Stomach smooth muscle (tissue), 2 donors: ENCODE results near the gene BAIAP2L2.
"Not testable (repeated sequence)": the region's sequence is repeated elsewhere in the genome, so short reads cannot be mapped to it uniquely, and the experiment has no call there.

Experiments
- H3K27ac ChIP-seq: one replicate; pipeline ENCODE4 v1.7.0; 2013; ENCODE audit warnings: mild to moderate bottlenecking, low read length, inconsistent platforms
- H3K27me3 ChIP-seq, 2 donors: one replicate each; pipeline ENCODE4 v1.7.0; 2013; ENCODE audit warnings: low read length in 2 of 2; ENCODE audit not compliant: insufficient read depth in 2 of 2, control insufficient read depth in 1 of 2
- H3K36me3 ChIP-seq, 2 donors: one replicate each; pipeline ENCODE4 v1.7.0; 2013; ENCODE audit warnings: low read length in 2 of 2; ENCODE audit not compliant: control insufficient read depth in 2 of 2, insufficient read depth in 2 of 2
- H3K4me1 ChIP-seq: one replicate; pipeline ENCODE4 v1.7.0; 2013; ENCODE audit warnings: low read length; ENCODE audit not compliant: control insufficient read depth, insufficient read depth
- H3K4me3 ChIP-seq, 2 donors: one replicate each; pipeline ENCODE4 v1.7.0; 2013; ENCODE audit warnings: low read length in 2 of 2
- H3K9ac ChIP-seq, 2 donors: one replicate each; pipeline ENCODE4 v1.7.0; 2013; ENCODE audit warnings: low read length in 2 of 2, mild to moderate bottlenecking in 1 of 2
- H3K9me3 ChIP-seq, 2 donors: one replicate each; pipeline ENCODE4 v1.7.0; 2013; ENCODE audit warnings: low read length in 2 of 2; ENCODE audit not compliant: control insufficient read depth in 2 of 2
- donor health status: healthy.
- donor health status: Pancreatic carcinoma.

BAIAP2L2 gene

DNA sequence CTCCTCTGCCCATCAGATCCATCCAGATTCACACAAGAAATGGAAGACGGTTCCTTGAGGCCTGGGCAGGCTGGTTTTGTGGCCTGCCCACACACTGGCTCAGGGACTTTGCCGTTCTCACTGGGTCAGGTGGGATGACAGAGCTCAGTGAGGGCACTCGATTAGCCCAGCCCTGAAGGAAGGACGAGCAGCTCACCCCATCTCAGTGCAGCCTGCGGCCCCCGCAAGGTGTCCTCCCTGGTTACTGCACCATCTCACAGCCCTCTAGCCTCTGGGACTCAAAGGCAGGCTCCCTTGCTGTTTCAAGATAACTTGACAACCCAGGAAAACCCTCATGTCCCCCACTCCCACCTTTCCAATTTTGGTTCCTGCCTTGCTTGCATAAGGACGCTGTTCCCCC lies 30.7 kb downstream of the BAIAP2L2 start:
- Histone ChIP-seq H3K4me1 (peaks cover 21% of the 10 kb centered on the region), H3K9ac (no peak overlapping the region), H3K27ac (no peak overlapping the region), H3K4me3 (no peak overlapping the region), H3K27me3 (peaks cover 12 to 33% of the 10 kb centered on the region in 2 donors), H3K9me3 (no peaks in the 10 kb centered on the region), H3K36me3 (peaks cover 0 to 1% of the 10 kb centered on the region in 2 donors)

DNA sequence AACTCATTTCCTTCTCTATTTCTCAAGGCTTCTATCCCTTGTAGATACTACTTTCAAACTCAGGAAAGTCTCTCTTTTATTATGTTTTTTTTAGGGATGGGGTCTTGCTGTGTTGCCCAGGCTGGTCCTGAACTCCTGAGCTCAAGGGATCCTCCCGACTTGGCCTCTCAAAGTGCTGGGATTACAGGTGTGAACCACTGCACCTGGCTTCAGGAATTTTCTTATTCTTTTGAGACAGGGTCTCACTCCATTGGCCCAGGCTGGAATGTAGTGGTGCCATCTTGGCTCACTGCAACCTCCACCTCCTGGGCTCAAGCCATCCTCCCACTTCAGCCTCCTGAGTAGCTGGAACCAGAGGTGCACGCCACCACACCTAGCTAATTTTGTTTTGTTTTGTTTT lies 31.3 kb downstream of the BAIAP2L2 start:
- not testable (repeated sequence) for H3K4me3 ChIP-seq, H3K9ac ChIP-seq, H3K9me3 ChIP-seq, H3K36me3 ChIP-seq, H3K27ac ChIP-seq
- H3K4me1 ChIP-seq, result peaks cover 21% of the 10 kb centered on the region
- H3K27me3 ChIP-seq, result peaks cover 12 to 33% of the 10 kb centered on the region in 2 donors

DNA sequence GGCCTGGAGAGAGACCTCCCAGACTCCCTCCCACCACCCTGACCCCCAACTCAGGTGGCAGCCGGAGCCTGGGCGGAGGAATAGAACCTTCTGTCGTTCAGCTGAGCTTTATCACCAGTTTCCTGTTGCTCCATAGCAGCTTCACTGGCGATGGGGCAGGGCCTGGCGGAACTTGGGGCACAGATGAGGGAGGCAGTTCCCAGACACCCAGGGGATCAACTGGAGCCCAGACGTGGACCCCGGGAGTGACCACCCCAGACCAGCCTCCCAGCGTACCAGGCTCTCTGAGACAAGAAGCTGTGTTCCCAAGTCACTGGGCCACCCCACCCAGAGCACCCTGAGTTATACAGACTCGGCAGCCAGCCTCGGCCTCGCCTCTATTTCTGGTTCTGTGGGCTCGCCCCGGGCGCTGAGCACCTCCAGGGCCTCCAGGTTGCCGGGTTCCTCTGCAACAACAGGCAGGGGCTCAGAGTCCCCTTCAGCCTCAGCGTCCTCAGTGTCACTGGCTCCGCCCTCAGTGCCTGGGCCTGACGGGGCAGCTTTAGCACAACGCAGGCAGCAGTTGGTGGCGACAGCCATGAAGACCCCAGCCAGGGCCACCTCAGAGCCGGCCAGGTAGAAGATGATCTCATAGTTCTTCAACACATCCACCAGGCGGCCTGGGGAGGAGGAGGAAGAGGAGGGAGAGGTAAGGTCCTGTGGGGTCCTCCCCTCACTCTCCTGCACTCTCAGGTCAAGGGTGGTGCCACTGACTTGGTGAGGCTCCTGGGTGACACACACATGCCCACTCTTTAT lies 32.2 kb downstream of the BAIAP2L2 start:
- Histone ChIP-seq H3K4me3 (no peak overlapping the region), H3K4me1 (peaks cover 21% of the 10 kb centered on the region), H3K27me3 (peaks cover 12 to 28% of the 10 kb centered on the region in 2 donors), H3K27ac (no peak overlapping the region), H3K9me3 (no peaks in the 10 kb centered on the region), H3K9ac (no peak overlapping the region), H3K36me3 (peaks cover 0 to 2% of the 10 kb centered on the region in 2 donors)

DNA sequence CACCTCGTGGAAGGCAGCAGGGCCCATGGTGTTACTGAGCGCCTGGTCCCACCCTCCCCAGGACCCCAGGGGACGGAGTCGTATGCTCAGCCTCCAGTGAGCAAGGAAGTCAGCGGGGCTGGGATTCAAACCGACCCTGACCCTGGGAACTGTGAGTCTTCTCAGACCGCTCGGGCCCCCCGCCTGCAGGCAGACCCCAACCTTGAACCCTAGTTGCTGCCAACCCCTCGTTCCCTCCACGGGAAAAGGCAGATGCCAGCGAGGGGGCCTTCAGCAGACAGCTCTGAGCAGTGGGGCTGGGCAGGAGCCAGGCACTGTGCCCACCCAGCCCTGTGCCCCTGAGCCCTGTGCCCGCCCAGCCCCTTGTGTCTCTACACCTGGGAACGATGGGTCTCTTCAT lies 32.9 kb downstream of the BAIAP2L2 start:
- Histone ChIP-seq H3K9me3 (no peaks in the 10 kb centered on the region), H3K4me3 (no peak overlapping the region), H3K27me3 (peaks cover 8 to 22% of the 10 kb centered on the region in 2 donors), H3K4me1 (peaks cover 19% of the 10 kb centered on the region), H3K27ac (no peak overlapping the region), H3K36me3 (peaks cover 0 to 6% of the 10 kb centered on the region in 2 donors), H3K9ac (no peak overlapping the region)

DNA sequence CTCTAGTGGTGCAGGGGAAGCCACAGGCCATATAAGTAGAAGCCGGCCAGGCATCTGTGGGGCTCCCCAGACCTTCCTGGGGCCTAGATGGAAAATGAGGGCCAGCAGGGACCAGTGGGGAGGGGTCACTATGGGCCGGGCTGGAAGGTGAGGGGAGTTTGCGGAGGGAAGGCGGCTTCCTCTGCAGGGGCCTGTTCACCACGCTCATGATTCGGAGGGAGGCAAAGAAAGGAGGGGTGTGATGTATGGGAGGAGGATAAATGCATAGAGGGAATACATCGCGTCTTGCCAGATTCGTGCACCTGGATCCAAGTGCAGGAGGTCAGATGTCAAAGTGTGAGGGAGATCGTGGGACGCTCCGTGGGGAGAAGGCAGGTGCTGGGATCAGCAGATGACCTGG lies 33.4 kb downstream of the BAIAP2L2 start:
- H3K27ac ChIP-seq, result no peak overlapping the region
- H3K27me3 ChIP-seq, result peaks cover 7 to 17% of the 10 kb centered on the region in 2 donors
- peaks cover 0 to 11% of the 10 kb centered on the region in 2 donors for H3K36me3 ChIP-seq
- H3K9ac ChIP-seq, result no peak overlapping the region
- peaks cover 17% of the 10 kb centered on the region for H3K4me1 ChIP-seq
- no peak overlapping the region for H3K4me3 ChIP-seq
- H3K9me3 ChIP-seq, result no peaks in the 10 kb centered on the region

DNA sequence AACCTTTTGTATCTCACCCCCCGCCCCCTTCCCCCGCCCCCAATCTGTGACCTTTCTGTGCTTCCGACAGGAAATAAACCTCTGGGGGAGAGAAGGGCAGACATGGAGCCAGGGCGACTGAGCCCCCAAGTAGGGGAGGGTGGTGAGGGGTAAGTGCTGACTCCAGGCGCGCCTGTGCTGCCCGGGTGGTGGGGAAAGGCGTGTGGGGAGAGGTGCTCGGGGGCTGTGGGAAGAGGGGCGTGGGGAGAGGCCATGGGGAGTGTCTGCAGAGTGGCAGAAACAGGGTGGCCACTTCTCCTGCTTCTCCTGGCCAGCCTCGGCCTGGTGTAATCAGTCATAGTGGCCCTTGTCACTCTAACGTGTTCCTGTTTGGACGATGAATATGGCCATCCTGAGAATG lies 34.5 kb downstream of the BAIAP2L2 start:
- H3K27ac ChIP-seq, result no peak overlapping the region
- H3K4me1 ChIP-seq, result peaks cover 6% of the 10 kb centered on the region
- no peak overlapping the region for H3K4me3 ChIP-seq
- H3K9ac ChIP-seq, result no peak overlapping the region
- H3K27me3 ChIP-seq, result peaks cover 0 to 9% of the 10 kb centered on the region in 2 donors
- H3K9me3 ChIP-seq, result no peaks in the 10 kb centered on the region
- peaks cover 0 to 11% of the 10 kb centered on the region in 2 donors for H3K36me3 ChIP-seq

DNA sequence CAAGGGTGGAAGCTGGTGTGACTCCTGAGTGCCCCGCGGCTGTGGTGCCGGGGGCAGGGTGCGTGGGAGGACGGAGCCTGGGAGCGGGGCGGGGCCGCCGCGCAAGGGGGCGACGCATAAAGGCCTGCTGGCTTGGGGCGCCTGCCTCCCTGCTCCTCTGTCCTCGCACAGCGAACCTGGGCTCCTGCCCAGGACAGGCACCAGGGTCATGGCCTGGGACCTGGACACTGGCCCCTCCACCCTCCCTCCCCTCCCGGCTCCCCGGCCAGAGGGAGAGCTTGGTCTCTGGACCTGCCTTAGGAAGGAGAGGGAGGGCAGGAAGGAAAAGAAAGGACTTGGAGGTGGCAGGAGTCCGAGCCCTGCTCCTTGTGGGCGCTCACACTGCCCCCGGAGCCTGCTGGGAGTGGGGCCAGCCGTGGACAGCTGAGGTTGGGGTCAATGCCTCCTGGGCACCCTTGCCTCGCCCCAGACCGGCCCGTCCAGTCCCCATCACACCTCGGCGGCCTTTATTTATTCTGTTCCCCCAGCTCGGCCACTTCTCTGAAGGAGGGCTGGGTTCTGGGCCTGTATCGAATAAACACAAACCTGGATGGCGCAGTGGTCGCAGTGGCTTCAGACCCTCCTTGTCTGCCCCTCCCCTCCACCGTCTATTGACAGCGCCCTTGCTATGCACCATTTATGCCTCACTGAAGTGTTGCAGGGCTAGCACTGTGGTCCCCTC lies 35.2 kb downstream of the BAIAP2L2 start:
- no peak overlapping the region for H3K9ac ChIP-seq
- peaks cover 0 to 11% of the 10 kb centered on the region in 2 donors for H3K36me3 ChIP-seq
- peaks cover 0 to 2% of the 10 kb centered on the region in 2 donors for H3K27me3 ChIP-seq
- peaks cover 7% of the 10 kb centered on the region for H3K4me1 ChIP-seq
- no peaks in the 10 kb centered on the region for H3K9me3 ChIP-seq
- H3K4me3 ChIP-seq, result no peak overlapping the region
- H3K27ac ChIP-seq, result no peak overlapping the region

DNA sequence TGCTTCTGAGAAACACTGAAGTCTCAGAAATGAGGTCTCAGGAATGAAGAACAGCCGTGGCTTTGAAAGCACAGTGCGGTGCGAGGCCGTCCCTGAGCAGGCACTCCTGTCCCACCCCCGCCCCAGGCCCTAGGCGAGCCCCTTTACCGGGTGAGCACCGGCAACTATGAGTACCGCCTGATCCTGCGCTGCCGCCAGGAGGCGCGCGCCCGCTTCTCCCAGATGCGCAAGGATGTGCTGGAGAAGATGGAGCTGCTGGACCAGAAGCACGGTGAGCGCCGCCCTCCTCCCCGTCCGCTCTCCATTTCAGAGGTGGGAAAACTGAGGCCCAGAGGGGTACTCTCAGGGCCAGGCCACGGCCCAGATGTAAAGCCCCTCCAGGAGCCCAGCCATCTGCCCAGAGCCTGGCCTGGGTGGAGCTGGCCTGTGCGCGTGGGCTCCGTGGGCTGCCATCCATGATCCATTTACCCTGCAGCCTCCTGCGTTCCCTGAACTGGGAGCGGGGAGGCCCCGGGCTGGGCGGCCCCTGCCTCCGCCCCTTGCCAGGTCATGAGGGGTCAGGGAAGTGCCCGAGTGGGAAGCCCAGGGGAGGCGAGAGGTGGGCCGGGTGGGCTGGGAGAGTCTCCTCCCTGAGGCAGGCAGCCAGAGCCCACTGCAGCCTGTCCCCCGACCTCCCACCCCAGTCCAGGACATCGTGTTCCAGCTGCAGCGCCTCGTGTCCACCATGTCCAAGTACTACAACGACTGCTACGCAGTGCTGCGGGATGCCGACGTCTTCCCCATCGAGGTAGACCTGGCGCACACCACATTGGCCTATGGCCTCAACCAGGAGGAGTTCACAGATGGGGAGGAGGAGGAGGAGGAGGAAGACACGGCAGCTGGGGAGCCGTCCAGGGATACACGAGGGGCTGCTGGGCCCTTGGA lies 36.0 kb downstream of the BAIAP2L2 start:
- Histone ChIP-seq H3K4me1 (peaks cover 13% of the 10 kb centered on the region), H3K9ac (no peak overlapping the region), H3K36me3 (peaks cover 0 to 11% of the 10 kb centered on the region in 2 donors), H3K4me3 (no peak overlapping the region), H3K27me3 (no peaks in the 10 kb centered on the region), H3K9me3 (no peaks in the 10 kb centered on the region), H3K27ac (no peak overlapping the region)

DNA sequence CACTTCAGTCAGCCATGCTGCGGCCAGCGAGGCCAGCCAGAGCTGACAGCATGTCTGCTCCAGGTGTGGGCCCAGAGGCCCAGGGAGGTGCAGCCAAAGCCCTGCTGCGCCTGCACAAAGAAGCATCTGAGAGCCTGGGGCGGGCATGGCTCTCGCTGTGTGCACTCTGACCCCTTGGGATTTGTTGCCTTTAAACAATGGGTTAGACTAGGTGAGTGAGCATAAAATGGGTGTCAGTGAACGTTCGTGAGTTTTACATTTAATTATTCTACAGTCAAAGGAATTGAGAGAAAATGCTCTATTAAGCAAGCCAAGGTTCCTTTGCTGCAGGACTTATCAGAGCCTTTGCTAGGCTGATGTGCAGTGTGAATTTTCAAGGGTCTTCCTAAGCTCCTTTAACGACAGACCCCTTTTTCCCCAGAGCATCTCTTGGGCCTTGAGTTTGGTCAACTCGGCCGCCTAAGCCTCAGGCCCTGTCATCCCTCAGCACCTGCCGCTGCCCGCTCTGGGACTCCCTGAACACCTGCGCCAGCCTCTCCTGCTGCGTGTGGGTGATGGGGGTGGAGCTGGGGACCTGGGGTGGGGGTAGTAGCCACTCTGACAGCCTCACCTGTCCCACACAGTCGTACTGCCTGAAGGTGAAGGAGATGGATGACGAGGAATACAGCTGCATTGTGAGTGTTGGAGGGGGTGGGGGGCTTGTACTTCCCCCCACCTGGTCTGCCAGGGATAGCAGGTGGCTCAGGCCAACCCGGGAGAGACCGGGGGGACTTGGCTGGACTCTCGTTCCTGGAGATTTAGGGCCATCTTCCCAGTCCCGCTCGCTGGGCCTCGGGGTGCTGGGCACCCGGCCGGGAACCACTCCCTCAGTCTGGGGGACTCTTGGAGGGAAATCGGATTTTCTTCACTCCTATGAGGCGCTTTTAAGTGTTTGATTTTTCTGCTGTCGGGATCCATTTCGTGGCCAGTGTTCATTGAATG lies 37.0 kb downstream of the BAIAP2L2 start:
- H3K27ac ChIP-seq, result no peak overlapping the region
- no peak overlapping the region for H3K4me3 ChIP-seq
- H3K27me3 ChIP-seq, result no peaks in the 10 kb centered on the region
- peaks cover 0 to 11% of the 10 kb centered on the region in 2 donors for H3K36me3 ChIP-seq
- H3K9ac ChIP-seq, result no peak overlapping the region
- H3K4me1 ChIP-seq, result peaks cover 21% of the 10 kb centered on the region
- no peaks in the 10 kb centered on the region for H3K9me3 ChIP-seq
